ENCODE data around the gene SIGLEC7. TPM values are rescaled to one million over a fixed set of nuclear protein-coding genes. Genes with fewer than 3 reads are reported as not detected.
A peak's percentile ranks its signal among the peaks of the same experiment; 100 is the strongest.

Gene SIGLEC7
- total RNA-seq, 4 donors from 2014 or later: 0.19 to 2.2 (median 0.92) TPM; not detected in 1

GRCh38 chr19:51124729-51125128 lies 17.4 kb upstream of the SIGLEC7 start, which contains the start of gene SIGLEC9:
TSS of gene SIGLEC9 (plus strand) at chr19:51124906. CDS start at chr19:51124975, 69 bp downstream.
- peaks cover 0 to 55% (median 3%) of the 10 kb centered on the region in 4 donors for H3K27me3 ChIP-seq
- H3K27ac ChIP-seq (replicated peaks in 1 of 4): peak within 1 kb of the TSS; percentile 11 to 48 (median 43)
- DNase-seq (ENCODE audit: extremely low spot score): no peak
- intact Hi-C loops (cut with DNase I): no loop called here
- WGBS: 47% methylated on average over 3 of the region's 14 CpGs
- no peaks in the 10 kb centered on the region for H3K36me3 ChIP-seq
- peaks cover 0 to 6% (median 0%) of the 10 kb centered on the region in 4 donors for H3K4me1 ChIP-seq
- peak within 1 kb of the TSS; percentile 15 to 32 (median 22) for H3K4me3 ChIP-seq
- TF ChIP-seq, protein P1, sequence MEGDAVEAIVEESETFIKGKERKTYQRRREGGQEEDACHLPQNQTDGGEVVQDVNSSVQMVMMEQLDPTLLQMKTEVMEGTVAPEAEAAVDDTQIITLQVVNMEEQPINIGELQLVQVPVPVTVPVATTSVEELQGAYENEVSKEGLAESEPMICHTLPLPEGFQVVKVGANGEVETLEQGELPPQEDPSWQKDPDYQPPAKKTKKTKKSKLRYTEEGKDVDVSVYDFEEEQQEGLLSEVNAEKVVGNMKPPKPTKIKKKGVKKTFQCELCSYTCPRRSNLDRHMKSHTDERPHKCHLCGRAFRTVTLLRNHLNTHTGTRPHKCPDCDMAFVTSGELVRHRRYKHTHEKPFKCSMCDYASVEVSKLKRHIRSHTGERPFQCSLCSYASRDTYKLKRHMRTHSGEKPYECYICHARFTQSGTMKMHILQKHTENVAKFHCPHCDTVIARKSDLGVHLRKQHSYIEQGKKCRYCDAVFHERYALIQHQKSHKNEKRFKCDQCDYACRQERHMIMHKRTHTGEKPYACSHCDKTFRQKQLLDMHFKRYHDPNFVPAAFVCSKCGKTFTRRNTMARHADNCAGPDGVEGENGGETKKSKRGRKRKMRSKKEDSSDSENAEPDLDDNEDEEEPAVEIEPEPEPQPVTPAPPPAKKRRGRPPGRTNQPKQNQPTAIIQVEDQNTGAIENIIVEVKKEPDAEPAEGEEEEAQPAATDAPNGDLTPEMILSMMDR (IDR thresholded peaks at IDR 0.05): no peak
- TF ChIP-seq EP300 (IDR thresholded peaks at IDR 0.05) (no peak), POLR2AphosphoS5 (IDR thresholded peaks at IDR 0.05) (peak; percentile 7 to 43)
- no peaks in the 10 kb centered on the region for H3K9me3 ChIP-seq

DNA sequence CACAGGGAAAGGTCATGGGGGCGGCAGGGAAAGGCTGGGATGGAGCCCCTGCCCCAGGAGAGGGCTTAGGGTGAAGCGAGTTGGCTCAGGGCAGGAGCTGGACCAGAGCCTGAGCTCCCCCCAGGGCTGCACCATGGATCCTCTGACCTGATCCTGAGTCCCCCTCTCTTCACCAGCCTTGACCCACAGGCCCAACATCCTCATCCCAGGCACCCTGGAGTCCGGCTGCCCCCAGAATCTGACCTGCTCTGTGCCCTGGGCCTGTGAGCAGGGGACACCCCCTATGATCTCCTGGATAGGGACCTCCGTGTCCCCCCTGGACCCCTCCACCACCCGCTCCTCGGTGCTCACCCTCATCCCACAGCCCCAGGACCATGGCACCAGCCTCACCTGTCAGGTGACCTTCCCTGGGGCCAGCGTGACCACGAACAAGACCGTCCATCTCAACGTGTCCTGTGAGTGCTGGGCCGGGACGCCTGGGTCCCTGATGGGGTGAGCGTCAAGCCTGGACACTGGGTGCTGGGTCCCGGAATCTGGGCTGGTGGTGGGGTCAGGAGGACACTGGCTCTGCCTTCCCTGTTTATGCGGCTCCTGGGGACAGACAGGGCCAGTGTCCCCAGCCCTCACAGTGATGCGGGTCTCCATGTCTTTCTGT lies 16.6 kb upstream of the SIGLEC7 start:
- 88% methylated on average over 15 of the region's 16 CpGs for WGBS
- Histone ChIP-seq H3K27ac (replicated peaks in 1 of 4) (peak overlapping the region in 3 of 4 donors; percentile 34 to 48 (median 38)), H3K9me3 (no peaks in the 10 kb centered on the region), H3K4me3 (peak overlapping the region; percentile 15 to 32 (median 22)), H3K27me3 (peaks cover 0 to 59% (median 3%) of the 10 kb centered on the region in 4 donors), H3K36me3 (no peaks in the 10 kb centered on the region), H3K4me1 (peaks cover 0 to 6% (median 0%) of the 10 kb centered on the region in 4 donors)
- intact Hi-C loops (cut with DNase I): no loop called here
- TF ChIP-seq, protein P1 (IDR thresholded peaks at IDR 0.05): no peak
- TF ChIP-seq POLR2A (IDR thresholded peaks at IDR 0.05; ENCODE audit: low read depth) (no peak), POLR2AphosphoS5 (IDR thresholded peaks at IDR 0.05) (no peak), EP300 (IDR thresholded peaks at IDR 0.05) (no peak)
- DNase-seq (ENCODE audit: extremely low spot score): no peak

GRCh38 chr19:51127032-51127431 lies 15.1 kb upstream of the SIGLEC7 start:
- DNase-seq (ENCODE audit: extremely low spot score): no peak
- H3K36me3 ChIP-seq: no peaks in the 10 kb centered on the region
- H3K27me3 ChIP-seq: peaks cover 0 to 73% (median 3%) of the 10 kb centered on the region in 4 donors
- no peak for TF ChIP-seq EP300 (IDR thresholded peaks at IDR 0.05)
- TF ChIP-seq, protein P1 (IDR thresholded peaks at IDR 0.05): no peak
- intact Hi-C loops (cut with DNase I): no loop called here
- H3K9me3 ChIP-seq: no peaks in the 10 kb centered on the region
- peak overlapping the region in 2 of 4 donors; percentile 20 to 32 for H3K4me3 ChIP-seq
- H3K27ac ChIP-seq (replicated peaks in 1 of 4): peak overlapping the region in 1 of 4 donors; percentile 7
- H3K4me1 ChIP-seq: peaks cover 0 to 6% (median 0%) of the 10 kb centered on the region in 4 donors
- 63% methylated on average over 5 of the region's 6 CpGs for WGBS

DNA sequence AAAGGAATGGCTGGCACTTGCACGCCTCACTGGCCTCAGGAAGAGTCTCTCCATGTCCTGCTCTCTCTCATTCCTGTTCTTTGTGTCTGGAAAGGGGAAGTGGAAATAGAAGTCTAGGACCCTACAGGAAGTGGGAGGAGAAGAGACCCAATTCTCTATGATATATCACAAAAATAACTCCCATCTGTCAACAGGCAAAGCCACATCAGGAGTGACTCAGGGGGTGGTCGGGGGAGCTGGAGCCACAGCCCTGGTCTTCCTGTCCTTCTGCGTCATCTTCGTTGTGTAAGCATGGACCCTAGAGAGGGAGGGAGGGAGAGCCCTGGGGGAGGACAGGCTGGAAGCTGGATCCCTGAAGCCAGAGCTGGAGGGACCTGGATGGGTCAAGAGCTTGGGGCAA lies 14.3 kb upstream of the SIGLEC7 start:
- WGBS: 47% methylated on average over 4 of the region's 4 CpGs
- Histone ChIP-seq H3K27ac (replicated peaks in 1 of 4) (no peak overlapping the region), H3K4me1 (peaks cover 0 to 6% (median 0%) of the 10 kb centered on the region in 4 donors), H3K4me3 (no peak overlapping the region), H3K9me3 (no peaks in the 10 kb centered on the region), H3K27me3 (peaks cover 0 to 76% (median 3%) of the 10 kb centered on the region in 4 donors), H3K36me3 (no peaks in the 10 kb centered on the region)
- DNase-seq (ENCODE audit: extremely low spot score): no peak
- peak; percentile 6 to 49 for TF ChIP-seq POLR2AphosphoS5 (IDR thresholded peaks at IDR 0.05)
- TF ChIP-seq POLR2A (IDR thresholded peaks at IDR 0.05; ENCODE audit: low read depth): no peak
- intact Hi-C loops (cut with DNase I): no loop called here

DNA sequence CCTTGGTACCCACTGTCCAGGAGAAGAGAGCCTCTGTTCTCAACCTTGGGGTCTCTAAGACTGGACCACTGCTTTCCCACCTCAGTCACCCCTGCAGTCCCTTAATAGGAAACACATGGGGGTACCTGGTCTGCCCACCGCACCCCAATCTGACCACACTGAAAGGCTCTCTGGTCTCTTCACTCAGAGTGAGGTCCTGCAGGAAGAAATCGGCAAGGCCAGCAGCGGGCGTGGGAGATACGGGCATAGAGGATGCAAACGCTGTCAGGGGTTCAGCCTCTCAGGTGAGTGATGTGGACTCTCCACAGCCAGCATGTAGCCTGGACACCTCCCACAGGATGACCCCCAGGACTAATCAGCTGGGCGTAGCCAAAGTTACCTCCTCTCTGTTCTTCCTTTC lies 13.9 kb upstream of the SIGLEC7 start:
- intact Hi-C loops (cut with DNase I): no loop called here
- no peak for DNase-seq (ENCODE audit: extremely low spot score)
- peaks cover 0 to 71% (median 3%) of the 10 kb centered on the region in 4 donors for H3K27me3 ChIP-seq
- peaks cover 0 to 6% (median 0%) of the 10 kb centered on the region in 4 donors for H3K4me1 ChIP-seq
- H3K4me3 ChIP-seq: no peak overlapping the region
- no peaks in the 10 kb centered on the region for H3K9me3 ChIP-seq
- WGBS: 81% methylated on average over 7 of the region's 7 CpGs
- H3K27ac ChIP-seq (replicated peaks in 1 of 4): peak overlapping the region in 1 of 4 donors; percentile 13
- no peaks in the 10 kb centered on the region for H3K36me3 ChIP-seq
- TF ChIP-seq POLR2A (IDR thresholded peaks at IDR 0.05; ENCODE audit: low read depth) (no peak), EP300 (IDR thresholded peaks at IDR 0.05) (no peak)

Data from esophagus muscularis mucosa (tissue), 4 donors.